ENCODE results near the gene GLI3.

Gene GLI3

GRCh38 chr7:42087616-42088015 lies 149.4 kb downstream of the GLI3 start:
- H3K4me3 ChIP-seq (ENCODE audit: low read depth, low read length) = no peak overlapping the region
- TF ChIP-seq, protein P1, sequence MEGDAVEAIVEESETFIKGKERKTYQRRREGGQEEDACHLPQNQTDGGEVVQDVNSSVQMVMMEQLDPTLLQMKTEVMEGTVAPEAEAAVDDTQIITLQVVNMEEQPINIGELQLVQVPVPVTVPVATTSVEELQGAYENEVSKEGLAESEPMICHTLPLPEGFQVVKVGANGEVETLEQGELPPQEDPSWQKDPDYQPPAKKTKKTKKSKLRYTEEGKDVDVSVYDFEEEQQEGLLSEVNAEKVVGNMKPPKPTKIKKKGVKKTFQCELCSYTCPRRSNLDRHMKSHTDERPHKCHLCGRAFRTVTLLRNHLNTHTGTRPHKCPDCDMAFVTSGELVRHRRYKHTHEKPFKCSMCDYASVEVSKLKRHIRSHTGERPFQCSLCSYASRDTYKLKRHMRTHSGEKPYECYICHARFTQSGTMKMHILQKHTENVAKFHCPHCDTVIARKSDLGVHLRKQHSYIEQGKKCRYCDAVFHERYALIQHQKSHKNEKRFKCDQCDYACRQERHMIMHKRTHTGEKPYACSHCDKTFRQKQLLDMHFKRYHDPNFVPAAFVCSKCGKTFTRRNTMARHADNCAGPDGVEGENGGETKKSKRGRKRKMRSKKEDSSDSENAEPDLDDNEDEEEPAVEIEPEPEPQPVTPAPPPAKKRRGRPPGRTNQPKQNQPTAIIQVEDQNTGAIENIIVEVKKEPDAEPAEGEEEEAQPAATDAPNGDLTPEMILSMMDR (IDR thresholded peaks at IDR 0.05; ENCODE audit: low read depth, low read length) = no peak
- DNase-seq (ENCODE audit: low read depth, low spot score) = no peak
- in situ Hi-C loops (cut with HindIII; ENCODE audit: low sequenced_read_pairs) = no loop called here

- H3K4me3 ChIP-seq (ENCODE audit: low read depth, low read length) = no peak overlapping the region
- DNase-seq (ENCODE audit: low read depth, low spot score) = no peak
- in situ Hi-C loops (cut with HindIII; ENCODE audit: low sequenced_read_pairs) = no loop called here
- TF ChIP-seq, protein P1 (IDR thresholded peaks at IDR 0.05; ENCODE audit: low read depth, low read length) = no peak
Observed at GRCh38 chr7:42085531-42085930, 151.5 kb downstream of the GLI3 start.

DNA sequence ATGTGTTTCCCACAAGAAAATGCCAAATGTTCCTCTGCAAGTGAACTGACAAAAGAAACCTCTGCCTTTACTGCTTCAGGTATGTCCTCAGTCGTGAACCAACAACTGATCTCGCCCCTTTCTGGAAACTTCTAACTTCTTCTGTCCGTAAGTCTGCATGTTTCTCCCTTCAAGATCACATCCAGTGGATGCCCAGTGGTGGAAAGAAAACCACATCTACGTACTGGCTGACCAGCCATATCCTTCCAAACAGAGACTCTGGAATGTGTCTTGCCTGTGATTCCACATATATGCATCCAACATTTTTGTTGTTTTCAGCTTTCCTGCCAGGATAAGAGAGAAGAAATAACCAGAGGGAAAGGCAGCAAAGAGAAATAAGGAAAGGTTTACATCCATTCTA lies 152.7 kb downstream of the GLI3 start:
- TF ChIP-seq, protein P1 (IDR thresholded peaks at IDR 0.05; ENCODE audit: low read depth, low read length) = no peak
- in situ Hi-C loops (cut with HindIII; ENCODE audit: low sequenced_read_pairs) = no loop called here
- no peak for DNase-seq (ENCODE audit: low read depth, low spot score)
- no peak overlapping the region for H3K4me3 ChIP-seq (ENCODE audit: low read depth, low read length)

DNA sequence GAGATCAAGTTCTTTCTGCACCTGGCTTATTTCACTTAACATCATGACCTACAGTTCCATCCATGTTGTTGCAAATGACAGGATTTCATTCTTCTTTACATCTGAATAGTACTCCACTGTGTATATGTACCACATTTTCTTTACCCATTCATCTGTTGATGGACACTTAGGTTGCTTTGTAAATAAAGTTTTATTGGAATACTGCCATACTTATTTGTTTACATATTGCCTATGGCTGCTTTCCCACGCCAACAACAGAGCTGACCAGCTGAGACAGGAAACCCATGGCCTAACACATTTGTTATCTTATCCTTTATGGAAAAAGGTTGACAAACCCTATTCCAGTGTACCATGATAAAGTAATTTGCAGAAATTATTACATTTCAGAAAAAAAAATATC lies 153.7 kb downstream of the GLI3 start:
- DNase-seq (ENCODE audit: low read depth, low spot score) = no peak
- TF ChIP-seq, protein P1 (IDR thresholded peaks at IDR 0.05; ENCODE audit: low read depth, low read length) = no peak
- no peak overlapping the region for H3K4me3 ChIP-seq (ENCODE audit: low read depth, low read length)
- in situ Hi-C loops (cut with HindIII; ENCODE audit: low sequenced_read_pairs) = no loop called here

GRCh38 chr7:42082144-42082543 lies 154.9 kb downstream of the GLI3 start:
- in situ Hi-C loops (cut with HindIII; ENCODE audit: low sequenced_read_pairs) = no loop called here
- TF ChIP-seq, protein P1 (IDR thresholded peaks at IDR 0.05; ENCODE audit: low read depth, low read length) = no peak
- H3K4me3 ChIP-seq (ENCODE audit: low read depth, low read length) = no peak overlapping the region
- DNase-seq (ENCODE audit: low read depth, low spot score) = peak; percentile 84

DNA sequence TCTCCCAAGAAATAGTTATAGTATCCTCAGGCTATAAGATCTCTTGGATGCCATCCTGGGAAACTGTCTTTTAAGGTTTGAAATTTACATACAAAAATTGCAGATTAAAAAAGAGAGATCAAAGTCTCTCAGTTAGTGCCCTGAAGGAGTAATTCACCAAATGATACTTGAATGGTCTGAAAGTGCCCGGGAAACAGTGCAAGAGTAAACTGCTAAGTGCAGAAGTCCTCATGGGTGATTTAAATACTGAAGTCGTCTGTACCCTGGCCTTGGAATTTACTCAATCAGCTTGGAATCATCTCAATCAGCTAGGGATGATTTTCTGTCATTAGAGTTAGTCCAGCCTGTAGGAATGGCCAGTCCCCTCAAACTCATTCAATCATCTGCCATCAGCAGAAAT lies 155.3 kb downstream of the GLI3 start:
- TF ChIP-seq, protein P1 (IDR thresholded peaks at IDR 0.05; ENCODE audit: low read depth, low read length) = no peak
- no peak overlapping the region for H3K4me3 ChIP-seq (ENCODE audit: low read depth, low read length)
- no peak for DNase-seq (ENCODE audit: low read depth, low spot score)
- in situ Hi-C loops (cut with HindIII; ENCODE audit: low sequenced_read_pairs) = no loop called here

All from astrocyte of the spinal cord (primary cell).